AG04450 (cell line): Measurements from ENCODE around the gene TMOD3. TPM values are rescaled to one million over a fixed set of nuclear protein-coding genes. Genes with fewer than 3 reads are reported as not detected.

Experiments
- CTCF ChIA-PET: fragments of 300-600, 350-600 bp; formaldehyde crosslinking; extraction: SDS; loops from one replicate; lab custom pipeline; 2022; ENCODE audit warnings: antibody characterized with exemption, inconsistent platforms; lab: Charles Lee
- POLR2A ChIA-PET: fragments of 350-600 bp; formaldehyde crosslinking; extraction: SDS; loops from one replicate; lab custom pipeline; 2021; ENCODE audit warnings: antibody characterized with exemption, inconsistent platforms; lab: Yijun Ruan, JAX
- DNase-seq: peaks from one replicate; pipeline ENCODE4 v3.0.0-alpha.2; 2011; ENCODE audit warnings: low read depth, low spot score
- H3K27ac ChIP-seq: one replicate; pipeline ENCODE4 v1.5.1; 2012; ENCODE audit warnings: low read depth, low read length, control low read depth
- H3K27me3 ChIP-seq: one replicate; pipeline ENCODE4 v1.6.0; 2012; ENCODE audit warnings: low read length; ENCODE audit not compliant: control insufficient read depth, insufficient read depth
- H3K4me3 ChIP-seq: 2 replicates; pipeline ENCODE4 v1.5.1; 2011; ENCODE audit warnings: mild to moderate bottlenecking, low read depth, low read length, control low read depth
- H3K9me3 ChIP-seq: 2 replicates; pipeline ENCODE4 v1.5.1; 2012; ENCODE audit warnings: low read length; ENCODE audit not compliant: control insufficient read depth, insufficient read depth
- polyA plus RNA-seq: library from polyadenylated mRNA; depleted of rRNA; stranded (reverse); fragments of >200 nt; gene quantifications from 2 replicates; pipeline ENCODE4 v1.2.3, GENCODE V29; 2011
- TF ChIP-seq, protein P1 (sequence below): IDR thresholded peaks from 2 replicates; pipeline ENCODE4 v1.5.1; 2011; ENCODE audit warnings: low read depth, low read length, control low read depth, inconsistent platforms

TMOD3 gene
- polyA plus RNA-seq, 1 experiment, result 29.8 TPM

DNA sequence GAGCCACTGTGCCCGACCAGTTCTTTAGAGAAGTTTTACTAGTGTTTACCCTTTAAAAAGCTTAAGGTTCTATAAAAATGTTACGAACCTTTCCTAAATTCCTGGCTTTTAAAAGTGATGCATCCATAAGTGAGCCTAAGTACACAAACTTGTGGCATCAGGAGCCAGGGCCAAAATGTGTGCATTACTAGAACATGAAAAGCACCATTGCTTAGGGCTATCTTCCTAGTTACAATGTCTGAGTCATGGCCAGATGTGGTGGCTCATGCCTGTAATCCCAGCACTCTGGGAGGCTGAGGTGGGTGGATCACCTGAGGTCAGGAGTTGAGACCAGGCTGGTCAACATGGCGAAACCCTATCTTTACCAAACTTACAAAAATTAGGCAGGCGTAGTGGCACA, 102.2 kb downstream of the TMOD3 start:
- Histone ChIP-seq H3K4me3 (no peak overlapping the region), H3K9me3 (no peaks in the 10 kb centered on the region), H3K27me3 (no peaks in the 10 kb centered on the region), H3K27ac (no peak overlapping the region)
- POLR2A ChIA-PET, result interaction anchor here (0.6 to 0.7 kb wide), 2 partner anchors 45 to 558 kb away, joined by 6 to 7 read pairs; no protein-coding TSS in a partner anchor
- TF ChIP-seq, protein P1, sequence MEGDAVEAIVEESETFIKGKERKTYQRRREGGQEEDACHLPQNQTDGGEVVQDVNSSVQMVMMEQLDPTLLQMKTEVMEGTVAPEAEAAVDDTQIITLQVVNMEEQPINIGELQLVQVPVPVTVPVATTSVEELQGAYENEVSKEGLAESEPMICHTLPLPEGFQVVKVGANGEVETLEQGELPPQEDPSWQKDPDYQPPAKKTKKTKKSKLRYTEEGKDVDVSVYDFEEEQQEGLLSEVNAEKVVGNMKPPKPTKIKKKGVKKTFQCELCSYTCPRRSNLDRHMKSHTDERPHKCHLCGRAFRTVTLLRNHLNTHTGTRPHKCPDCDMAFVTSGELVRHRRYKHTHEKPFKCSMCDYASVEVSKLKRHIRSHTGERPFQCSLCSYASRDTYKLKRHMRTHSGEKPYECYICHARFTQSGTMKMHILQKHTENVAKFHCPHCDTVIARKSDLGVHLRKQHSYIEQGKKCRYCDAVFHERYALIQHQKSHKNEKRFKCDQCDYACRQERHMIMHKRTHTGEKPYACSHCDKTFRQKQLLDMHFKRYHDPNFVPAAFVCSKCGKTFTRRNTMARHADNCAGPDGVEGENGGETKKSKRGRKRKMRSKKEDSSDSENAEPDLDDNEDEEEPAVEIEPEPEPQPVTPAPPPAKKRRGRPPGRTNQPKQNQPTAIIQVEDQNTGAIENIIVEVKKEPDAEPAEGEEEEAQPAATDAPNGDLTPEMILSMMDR, result no peak
- DNase-seq, result no peak
- CTCF ChIA-PET, result no interaction called here

DNA sequence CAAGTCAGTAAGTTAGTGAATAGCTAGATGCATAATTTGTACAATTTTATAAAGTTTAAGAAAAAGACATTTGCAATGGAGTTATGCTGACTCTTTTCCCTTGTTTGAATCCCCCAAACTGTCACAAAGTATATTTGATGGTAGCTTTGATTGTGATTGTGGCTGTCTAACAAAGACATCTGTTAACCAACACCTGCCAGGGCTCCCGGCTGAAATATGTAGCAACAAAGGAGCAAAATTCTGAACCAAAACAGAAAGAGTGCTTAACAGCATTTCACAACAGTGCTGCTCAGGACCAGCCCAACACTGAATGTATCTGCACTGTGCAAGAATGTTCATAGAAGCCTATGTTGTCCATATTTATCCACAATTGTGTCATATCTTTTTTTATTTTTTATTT, 102.7 kb downstream of the TMOD3 start:
- TF ChIP-seq, protein P1, result no peak
- CTCF ChIA-PET, result no interaction called here

DNA sequence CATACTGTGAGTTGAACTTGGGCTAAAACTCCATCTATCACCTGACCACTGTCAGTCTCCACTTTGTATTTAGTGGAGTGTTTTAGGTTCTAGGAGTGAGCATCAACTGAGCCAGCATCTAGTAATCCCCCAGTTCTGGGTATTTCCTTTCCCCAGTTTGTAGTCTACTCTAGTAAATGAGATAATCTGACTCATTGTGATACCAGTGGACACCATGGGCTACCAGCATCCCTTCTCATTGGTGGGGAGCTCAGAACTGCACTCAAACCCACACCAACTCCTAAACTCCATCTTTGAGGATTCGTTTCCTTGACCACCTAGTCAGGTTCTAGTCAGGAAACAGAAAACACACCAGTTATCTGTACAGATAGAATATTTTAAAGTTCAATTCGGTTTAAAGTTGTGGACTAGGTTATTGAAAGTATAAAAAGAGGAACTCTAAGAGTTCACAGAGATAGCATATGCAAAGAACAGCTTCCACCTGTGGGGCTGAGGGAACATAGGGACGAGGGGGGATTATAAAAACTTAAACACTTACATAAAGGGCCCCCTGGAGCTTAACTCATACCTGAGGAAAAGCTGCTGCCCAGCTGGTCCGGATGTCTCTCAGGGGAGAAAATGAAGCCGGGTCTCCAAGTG, 106.1 kb downstream of the TMOD3 start:
- Histone ChIP-seq H3K9me3 (no peaks in the 10 kb centered on the region), H3K27me3 (no peaks in the 10 kb centered on the region), H3K4me3 (no peak overlapping the region), H3K27ac (no peak overlapping the region)
- TF ChIP-seq, protein P1, result no peak
- ChIA-PET POLR2A (no interaction called here), CTCF (interaction anchor here (1.0 to 1.2 kb wide), 2 partner anchors 159 to 226 kb away, joined by 3 read pairs; no protein-coding TSS in a partner anchor)
- DNase-seq, result no peak

More for the DNA sequence above, 102.7 kb downstream of the TMOD3 start:
- POLR2A ChIA-PET, result no interaction called here
- no peaks in the 10 kb centered on the region for H3K27me3 ChIP-seq
- no peaks in the 10 kb centered on the region for H3K9me3 ChIP-seq
- no peak overlapping the region for H3K4me3 ChIP-seq
- no peak for DNase-seq
- no peak overlapping the region for H3K27ac ChIP-seq

DNA sequence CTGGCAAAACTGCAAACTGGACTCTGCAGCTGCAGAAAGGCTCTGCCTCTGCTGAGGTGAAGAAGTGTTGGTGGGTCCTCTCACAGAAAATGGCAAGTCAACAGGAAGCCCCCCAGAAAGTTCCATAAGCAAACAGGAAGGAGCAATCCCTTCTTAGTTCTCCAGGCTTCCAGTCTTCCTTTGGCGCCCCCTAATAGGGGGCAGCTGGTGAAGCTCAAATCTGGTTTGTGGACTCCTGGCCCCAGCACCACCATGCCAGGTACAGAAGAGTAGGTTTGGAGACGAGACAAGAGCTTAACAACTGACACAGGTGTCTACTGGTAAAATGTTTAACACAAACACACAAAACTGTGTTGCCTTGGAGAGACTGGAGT, 106.6 kb downstream of the TMOD3 start:
- H3K9me3 ChIP-seq, result no peaks in the 10 kb centered on the region
- POLR2A ChIA-PET, result no interaction called here
- H3K27ac ChIP-seq, result no peak overlapping the region
- DNase-seq, result no peak
- no peaks in the 10 kb centered on the region for H3K27me3 ChIP-seq
- no peak overlapping the region for H3K4me3 ChIP-seq
- CTCF ChIA-PET, result interaction anchor here (1.0 to 1.2 kb wide), 2 partner anchors 159 to 226 kb away, joined by 3 read pairs; no protein-coding TSS in a partner anchor
- TF ChIP-seq, protein P1, result no peak

DNA sequence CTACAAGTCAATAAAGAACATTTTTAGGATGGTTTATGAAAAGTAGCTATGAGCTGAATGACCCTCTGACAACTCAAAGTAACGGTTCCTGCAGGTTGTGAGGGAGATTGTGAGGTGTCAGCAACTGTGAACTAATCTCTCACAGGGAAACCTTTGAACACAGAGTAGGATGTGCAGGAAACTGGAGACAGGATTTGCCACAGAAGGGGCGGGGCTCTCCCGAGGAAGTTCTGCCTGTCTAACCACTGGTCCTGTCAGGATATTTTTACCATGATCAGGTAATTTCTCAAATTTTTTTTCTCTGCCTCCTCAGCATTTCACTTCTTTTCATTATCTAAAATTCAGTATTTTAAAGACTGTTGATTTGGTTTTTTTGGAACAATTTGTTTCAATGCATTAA, 108.8 kb downstream of the TMOD3 start:
- no peak for DNase-seq
- Histone ChIP-seq H3K4me3 (no peak overlapping the region), H3K9me3 (no peaks in the 10 kb centered on the region), H3K27ac (no peak overlapping the region), H3K27me3 (no peaks in the 10 kb centered on the region)
- POLR2A ChIA-PET, result no interaction called here
- TF ChIP-seq, protein P1, result no peak
- CTCF ChIA-PET, result no interaction called here
